Activated CD4-positive, alpha-beta T cell treated with anti-CD3 and anti-CD28 coated beads for 36 hours (primary cell): ENCODE data around the gene FXYD5. TPM values are rescaled to one million over a fixed set of nuclear protein-coding genes. Genes with fewer than 3 reads are reported as not detected.

Experiments used
- ATAC-seq: fragments of 200-7000 bp; cut with Tn5 transposase; one replicate; pipeline ENCODE4 v1.10.0; 2021; ENCODE audit warnings: mild to moderate bottlenecking, moderate library complexity
- CTCF ChIA-PET: fragments of 350-600 bp; sonication (Branson Sonifier 250); formaldehyde crosslinking; loops from one replicate; lab custom pipeline; 2021; ENCODE audit warnings: antibody characterized with exemption; lab: Charles Lee
- POLR2A ChIA-PET: fragments of 350-600 bp; sonication (Branson Sonifier 250); formaldehyde crosslinking; loops from one replicate; lab custom pipeline; 2021; ENCODE audit warnings: antibody characterized with exemption, inconsistent platforms; lab: Charles Lee
- DNase-seq: peaks from one replicate; pipeline ENCODE4 v3.0.0-alpha.2; 2020
- H3K27ac Mint-ChIP-seq: one replicate; pipeline ENCODE4 v1.8.0; 2021; ENCODE audit warnings: mixed read lengths
- H3K27me3 Mint-ChIP-seq: one replicate; pipeline ENCODE4 v1.8.0; 2021; ENCODE audit warnings: mixed read lengths
- H3K36me3 Mint-ChIP-seq: one replicate; pipeline ENCODE4 v1.8.0; 2021; ENCODE audit warnings: low read depth, mixed read lengths
- H3K4me1 Mint-ChIP-seq: one replicate; pipeline ENCODE4 v1.8.0; 2021; ENCODE audit warnings: mixed read lengths
- H3K4me3 Mint-ChIP-seq: one replicate; pipeline ENCODE4 v1.8.0; 2021; ENCODE audit warnings: mild to moderate bottlenecking, moderate library complexity, mixed read lengths
- H3K9me3 Mint-ChIP-seq: one replicate; pipeline ENCODE4 v1.8.0; 2021; ENCODE audit warnings: low read depth, mixed read lengths
- intact Hi-C, 2 experiments: fragments of 100-400 bp; cut with DNase I in 1 of 2; cut with micrococcal nuclease in 1 of 2; formaldehyde crosslinking; loops; one replicate each; pipeline versions ENCODE4 v1.14.2 to v1.15.1; 2022 to 2024; cut with DNase I, micrococcal nuclease
- total RNA-seq, 2 experiments: library from RNA; stranded (reverse); gene quantifications; one replicate each; pipeline ENCODE4 v1.2.3, GENCODE V29; 2021

Gene FXYD5
- total RNA-seq, 2 experiments from 2014 or later: 261 to 358 TPM

- ChIA-PET POLR2A (no interaction called here), CTCF (interaction anchor here (0.7 to 1.4 kb wide), 3 partner anchors 20 to 715 kb away, joined by 3 read pairs; no protein-coding TSS in a partner anchor)
- intact Hi-C loops: no loop called here
- Mint-ChIP-seq H3K4me3 (no peak overlapping the region), H3K4me1 (peaks cover 46% of the 10 kb centered on the region), H3K27me3 (no peaks in the 10 kb centered on the region), H3K27ac (peak overlapping the region; percentile 91), H3K9me3 (peaks cover 17% of the 10 kb centered on the region), H3K36me3 (peaks cover 70% of the 10 kb centered on the region)
- no peak for DNase-seq
- ATAC-seq: peak; percentile 53
Observed at GRCh38 chr19:35169221-35169995, 14.9 kb downstream of the FXYD5 start.

GRCh38 chr19:35170359-35171061 lies 16.0 kb downstream of the FXYD5 start:
- Mint-ChIP-seq H3K27ac (peak overlapping the region; percentile 63), H3K4me1 (peaks cover 45% of the 10 kb centered on the region), H3K4me3 (no peak overlapping the region), H3K27me3 (no peaks in the 10 kb centered on the region), H3K9me3 (peaks cover 11% of the 10 kb centered on the region), H3K36me3 (peaks cover 59% of the 10 kb centered on the region)
- ChIA-PET CTCF (interaction anchor here (0.7 to 1.4 kb wide), 2 partner anchors 25 to 714 kb away, joined by 3 read pairs; no protein-coding TSS in a partner anchor), POLR2A (interaction anchor here (1.0 kb wide), 1 partner anchor 9 kb away, joined by 4 read pairs; no protein-coding TSS in a partner anchor)
- DNase-seq (no peak), ATAC-seq (no peak)
- intact Hi-C loops: no loop called here

- peaks cover 39% of the 10 kb centered on the region for H3K4me1 Mint-ChIP-seq
- H3K27me3 Mint-ChIP-seq: no peaks in the 10 kb centered on the region
- DNase-seq (no peak), ATAC-seq (no peak)
- no peak overlapping the region for H3K4me3 Mint-ChIP-seq
- H3K36me3 Mint-ChIP-seq: peaks cover 47% of the 10 kb centered on the region
- peak overlapping the region; percentile 56 for H3K27ac Mint-ChIP-seq
- intact Hi-C loops: no loop called here
- ChIA-PET CTCF (interaction anchor here (0.5 to 2.3 kb wide), 5 partner anchors 9 to 53 kb away, joined by 3 to 7 read pairs (median 5); partner anchors contain the start of gene FXYD7), POLR2A (interaction anchor here (0.6 to 1.0 kb wide), 2 partner anchors 8 to 24 kb away, joined by 4 to 12 read pairs; no protein-coding TSS in a partner anchor)
- H3K9me3 Mint-ChIP-seq: no peaks in the 10 kb centered on the region
Observed at GRCh38 chr19:35171730-35172129, 17.2 kb downstream of the FXYD5 start.

GRCh38 chr19:35174226-35174625 lies 19.7 kb downstream of the FXYD5 start:
- CTCF ChIA-PET: interaction anchor here (0.6 to 1.4 kb wide), 2 partner anchors 15 to 73 kb away, joined by 3 to 4 read pairs; no protein-coding TSS in a partner anchor
- H3K27me3 Mint-ChIP-seq: no peaks in the 10 kb centered on the region
- POLR2A ChIA-PET: interaction anchor here (0.6 kb wide), 1 partner anchor 9 kb away, joined by 5 read pairs; no protein-coding TSS in a partner anchor
- no peak for DNase-seq
- intact Hi-C loops: no loop called here
- peaks cover 4% of the 10 kb centered on the region for H3K9me3 Mint-ChIP-seq
- H3K4me1 Mint-ChIP-seq: peaks cover 26% of the 10 kb centered on the region
- peaks cover 30% of the 10 kb centered on the region for H3K36me3 Mint-ChIP-seq
- H3K27ac Mint-ChIP-seq: no peak overlapping the region
- no peak for ATAC-seq
- H3K4me3 Mint-ChIP-seq: no peak overlapping the region

GRCh38 chr19:35176181-35176570 lies 21.6 kb downstream of the FXYD5 start:
- ATAC-seq: no peak
- H3K27ac Mint-ChIP-seq: no peak overlapping the region
- POLR2A ChIA-PET: no interaction called here

GRCh38 chr19:35177377-35178274 lies 23.1 kb downstream of the FXYD5 start:
- DNase-seq: no peak
- Mint-ChIP-seq H3K4me1 (peaks cover 23% of the 10 kb centered on the region), H3K4me3 (no peak overlapping the region), H3K27me3 (no peaks in the 10 kb centered on the region), H3K27ac (no peak overlapping the region), H3K36me3 (peaks cover 3% of the 10 kb centered on the region), H3K9me3 (peaks cover 4% of the 10 kb centered on the region)
- ChIA-PET CTCF (interaction anchor here (0.6 to 0.8 kb wide), 4 partner anchors 24 to 500 kb away, joined by 3 to 4 read pairs (median 4); partner anchors contain the start of gene ZNF302), POLR2A (interaction anchor here (0.6 kb wide), 1 partner anchor 10 kb away, joined by 8 read pairs; no protein-coding TSS in a partner anchor)
- peak; percentile 40 for ATAC-seq
- intact Hi-C loops: no loop called here

More at GRCh38 chr19:35176181-35176570, 21.6 kb downstream of the FXYD5 start:
- intact Hi-C loops: no loop called here
- Mint-ChIP-seq H3K9me3 (peaks cover 4% of the 10 kb centered on the region), H3K27me3 (no peaks in the 10 kb centered on the region), H3K36me3 (peaks cover 15% of the 10 kb centered on the region), H3K4me1 (peaks cover 26% of the 10 kb centered on the region), H3K4me3 (no peak overlapping the region)
- no peak for DNase-seq
- CTCF ChIA-PET: no interaction called here

- ChIA-PET POLR2A (interaction anchor here (1.1 kb wide), 1 partner anchor 8 kb away, joined by 4 read pairs; no protein-coding TSS in a partner anchor), CTCF (interaction anchor here (0.6 to 2.1 kb wide), 3 partner anchors 25 to 126 kb away, joined by 3 to 6 read pairs (median 4); partner anchors contain the start of gene FXYD5)
- H3K27me3 Mint-ChIP-seq: no peaks in the 10 kb centered on the region
- intact Hi-C loops: no loop called here
- no peak overlapping the region for H3K4me3 Mint-ChIP-seq
- no peaks in the 10 kb centered on the region for H3K36me3 Mint-ChIP-seq
- no peak overlapping the region for H3K27ac Mint-ChIP-seq
- DNase-seq (no peak), ATAC-seq (no peak)
- peaks cover 6% of the 10 kb centered on the region for H3K9me3 Mint-ChIP-seq
- H3K4me1 Mint-ChIP-seq: peaks cover 23% of the 10 kb centered on the region
Observed at GRCh38 chr19:35178701-35179100, 24.2 kb downstream of the FXYD5 start.

GRCh38 chr19:35179830-35180229 lies 25.3 kb downstream of the FXYD5 start:
- Mint-ChIP-seq H3K4me3 (peak overlapping the region; percentile 2), H3K36me3 (no peaks in the 10 kb centered on the region), H3K27ac (peak overlapping the region; percentile 7), H3K9me3 (peaks cover 13% of the 10 kb centered on the region), H3K4me1 (peaks cover 28% of the 10 kb centered on the region), H3K27me3 (no peaks in the 10 kb centered on the region)
- intact Hi-C loops: no loop called here
- ChIA-PET POLR2A (interaction anchor here (1.1 kb wide), 1 partner anchor 9 kb away, joined by 4 read pairs; no protein-coding TSS in a partner anchor), CTCF (interaction anchor here (0.7 to 2.4 kb wide), 5 partner anchors 12 to 44 kb away, joined by 4 to 7 read pairs (median 4); partner anchors contain the start of gene FXYD5)
- ATAC-seq: no peak
- DNase-seq: no peak

- Mint-ChIP-seq H3K27ac (no peak overlapping the region), H3K4me3 (no peak overlapping the region), H3K9me3 (peaks cover 13% of the 10 kb centered on the region), H3K36me3 (no peaks in the 10 kb centered on the region), H3K27me3 (no peaks in the 10 kb centered on the region), H3K4me1 (peaks cover 27% of the 10 kb centered on the region)
- ChIA-PET CTCF (interaction anchor here (1.0 to 2.4 kb wide), 2 partner anchors 9 to 10 kb away, joined by 4 to 7 read pairs; no protein-coding TSS in a partner anchor), POLR2A (no interaction called here)
- DNase-seq: no peak
- no peak for ATAC-seq
- intact Hi-C loops: no loop called here
Observed at GRCh38 chr19:35181387-35181786, 26.9 kb downstream of the FXYD5 start.

- no peaks in the 10 kb centered on the region for H3K36me3 Mint-ChIP-seq
- intact Hi-C loops: no loop called here
- CTCF ChIA-PET: interaction anchor here (0.8 kb wide), 1 partner anchor 10 kb away, joined by 3 read pairs; no protein-coding TSS in a partner anchor
- ATAC-seq: no peak
- H3K9me3 Mint-ChIP-seq: peaks cover 9% of the 10 kb centered on the region
- H3K27ac Mint-ChIP-seq: no peak overlapping the region
- DNase-seq: no peak
- H3K4me1 Mint-ChIP-seq: peaks cover 15% of the 10 kb centered on the region
- no peaks in the 10 kb centered on the region for H3K27me3 Mint-ChIP-seq
- H3K4me3 Mint-ChIP-seq: no peak overlapping the region
- POLR2A ChIA-PET: interaction anchor here (1.2 kb wide), 1 partner anchor 22 kb away, joined by 6 read pairs; no protein-coding TSS in a partner anchor
Observed at GRCh38 chr19:35184267-35184666, 29.7 kb downstream of the FXYD5 start.
